GM18868 (cell line): ENCODE measurements around the gene GARNL3.

ENCODE experiments used
- ATAC-seq: cut with Tn5 transposase; IDR thresholded peaks from one replicate; pipeline ENCODE4 v1.9.1; 2021; ENCODE audit warnings: mild to moderate bottlenecking, moderate library complexity; ENCODE audit not compliant: unreplicated experiment

Gene GARNL3

DNA sequence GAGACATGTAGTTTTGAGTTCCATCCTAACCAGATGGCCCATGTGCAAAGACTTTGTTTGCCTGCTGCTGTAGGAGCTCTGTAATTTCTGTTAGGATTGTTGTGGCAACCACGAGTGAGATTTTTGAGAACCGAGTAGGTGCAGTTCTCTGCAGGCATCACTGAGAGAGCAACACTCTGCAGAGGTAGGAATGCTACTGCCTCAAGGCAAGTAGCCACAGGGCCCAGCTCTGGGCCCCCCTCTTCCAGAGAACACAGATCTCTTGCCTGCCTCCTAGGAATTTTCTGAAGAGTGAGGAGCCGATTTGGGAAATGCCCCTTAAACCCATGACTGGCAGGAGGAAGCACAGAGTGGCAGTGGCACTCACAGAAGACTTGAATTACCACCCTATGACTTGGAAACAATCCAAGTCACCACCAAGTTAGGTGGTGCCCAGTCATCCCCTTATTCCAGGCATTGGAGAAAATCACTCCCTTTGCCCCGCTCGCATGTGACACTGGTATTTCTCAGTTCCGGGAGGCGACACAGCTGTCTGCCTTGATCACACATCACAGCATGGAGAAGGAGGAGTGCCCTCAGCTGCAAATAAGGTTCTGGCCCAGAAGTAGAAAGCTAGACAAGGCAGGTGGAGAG, 79.9 kb downstream of the GARNL3 start:
- no peak for ATAC-seq

DNA sequence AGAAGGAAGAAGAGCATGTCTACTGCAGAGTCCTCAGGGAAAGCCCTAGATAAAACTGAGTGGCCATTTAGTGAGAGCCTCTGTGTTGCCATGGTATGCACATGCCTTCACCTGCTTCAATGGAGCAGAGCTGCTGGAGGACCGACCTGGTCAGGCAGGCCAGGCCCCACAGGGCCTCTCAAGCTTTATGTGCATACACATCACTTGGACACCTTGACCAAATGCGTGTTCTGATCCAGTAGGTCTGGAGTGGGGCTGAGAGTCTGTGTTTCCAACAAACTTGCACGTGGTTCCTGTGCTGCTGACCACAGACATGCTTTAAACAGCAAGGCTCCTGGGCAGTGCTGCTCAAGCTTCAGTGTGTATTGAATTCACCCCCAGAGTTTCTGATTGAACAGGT, 81.0 kb downstream of the GARNL3 start:
- no peak for ATAC-seq

DNA sequence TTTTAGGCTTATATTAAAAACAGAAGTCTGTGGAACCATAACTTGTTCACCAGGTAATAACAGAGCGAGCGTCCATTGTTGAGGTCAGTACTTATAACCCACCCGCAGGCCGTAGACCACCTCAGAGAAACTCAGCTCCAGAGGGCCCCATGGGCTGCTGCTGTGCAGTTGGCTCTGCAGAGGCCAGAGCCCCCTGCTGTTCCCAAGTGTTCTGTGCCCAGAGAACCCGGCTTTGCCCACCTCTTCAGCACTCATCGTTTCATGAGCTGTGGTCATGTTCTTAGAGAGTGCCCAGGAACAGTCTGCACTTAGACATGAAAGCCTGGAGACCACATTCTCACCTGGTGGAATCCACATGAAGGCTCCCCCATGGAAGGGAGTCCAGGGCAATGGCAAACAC, 82.0 kb downstream of the GARNL3 start:
- ATAC-seq: no peak

DNA sequence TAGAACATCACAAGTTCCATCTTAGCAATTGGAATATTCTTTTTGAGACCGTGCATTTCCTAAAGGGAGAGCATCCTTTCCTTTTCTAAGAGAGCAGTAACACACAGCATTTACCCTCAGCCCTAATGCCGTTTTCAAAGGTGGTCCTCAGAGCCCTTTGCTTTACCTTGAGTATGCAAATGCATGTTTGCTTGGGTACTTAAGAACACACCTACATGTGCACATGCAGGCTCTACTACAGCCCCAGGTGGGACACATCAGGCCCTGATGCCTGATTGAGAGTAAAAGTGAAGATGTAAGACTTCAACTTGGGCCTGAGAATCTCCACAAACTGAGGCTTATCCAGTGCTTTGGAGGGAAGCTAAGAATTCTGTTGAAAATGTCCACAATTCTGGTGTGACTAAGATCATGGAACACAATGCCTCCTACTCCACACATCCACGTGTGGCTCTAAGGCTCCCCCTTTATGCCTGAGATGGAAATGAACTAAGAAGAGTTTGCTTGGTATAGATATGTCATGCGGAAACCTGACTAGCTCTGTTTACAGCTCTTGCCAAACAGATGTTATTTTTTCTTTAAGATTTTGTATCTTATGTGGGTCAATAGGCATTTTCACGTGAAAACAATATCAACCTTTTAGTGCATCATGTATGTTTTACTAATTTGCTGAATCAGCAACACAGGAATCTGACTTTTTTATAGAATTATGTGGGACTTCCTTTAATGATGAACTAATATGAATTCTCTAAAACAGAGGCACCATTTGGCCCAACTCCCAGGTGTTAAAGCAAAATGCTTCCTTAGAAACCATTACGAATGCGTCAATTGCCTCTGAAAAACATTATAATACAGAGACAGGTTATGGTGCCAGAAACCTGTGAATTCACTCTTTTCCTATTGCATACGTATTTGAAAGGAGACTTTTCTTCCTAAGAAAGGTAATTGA, 83.5 kb downstream of the GARNL3 start:
- no peak for ATAC-seq

DNA sequence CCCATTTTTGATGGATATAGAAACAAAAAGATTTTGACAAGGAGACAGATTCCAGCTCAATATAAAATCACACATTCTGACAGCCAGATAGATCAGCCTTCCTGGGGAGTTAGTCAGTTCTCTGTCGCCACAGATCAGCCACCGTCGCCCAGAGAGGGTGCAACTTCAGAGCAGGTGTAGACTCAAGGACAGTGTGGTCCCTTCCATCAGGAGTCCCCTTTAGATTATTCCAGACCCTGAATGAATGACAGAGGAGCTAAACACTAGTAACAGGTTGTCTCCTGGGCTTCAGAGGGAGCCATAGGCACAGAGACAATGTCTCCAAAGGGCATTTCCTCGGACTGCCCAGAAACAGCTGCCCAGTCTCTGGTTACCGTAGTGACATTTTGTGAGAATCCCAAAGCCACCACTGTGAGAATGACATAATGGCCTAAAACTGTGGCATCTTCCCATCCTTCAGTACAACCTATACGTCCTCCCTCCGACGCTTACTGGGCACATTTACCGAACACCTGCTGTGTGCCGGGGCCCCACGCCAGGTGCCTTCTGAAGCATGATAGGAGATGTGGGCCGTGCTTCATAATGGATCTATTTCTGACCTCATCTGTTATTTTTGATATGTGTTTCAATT, 85.0 kb downstream of the GARNL3 start:
- ATAC-seq: no peak

DNA sequence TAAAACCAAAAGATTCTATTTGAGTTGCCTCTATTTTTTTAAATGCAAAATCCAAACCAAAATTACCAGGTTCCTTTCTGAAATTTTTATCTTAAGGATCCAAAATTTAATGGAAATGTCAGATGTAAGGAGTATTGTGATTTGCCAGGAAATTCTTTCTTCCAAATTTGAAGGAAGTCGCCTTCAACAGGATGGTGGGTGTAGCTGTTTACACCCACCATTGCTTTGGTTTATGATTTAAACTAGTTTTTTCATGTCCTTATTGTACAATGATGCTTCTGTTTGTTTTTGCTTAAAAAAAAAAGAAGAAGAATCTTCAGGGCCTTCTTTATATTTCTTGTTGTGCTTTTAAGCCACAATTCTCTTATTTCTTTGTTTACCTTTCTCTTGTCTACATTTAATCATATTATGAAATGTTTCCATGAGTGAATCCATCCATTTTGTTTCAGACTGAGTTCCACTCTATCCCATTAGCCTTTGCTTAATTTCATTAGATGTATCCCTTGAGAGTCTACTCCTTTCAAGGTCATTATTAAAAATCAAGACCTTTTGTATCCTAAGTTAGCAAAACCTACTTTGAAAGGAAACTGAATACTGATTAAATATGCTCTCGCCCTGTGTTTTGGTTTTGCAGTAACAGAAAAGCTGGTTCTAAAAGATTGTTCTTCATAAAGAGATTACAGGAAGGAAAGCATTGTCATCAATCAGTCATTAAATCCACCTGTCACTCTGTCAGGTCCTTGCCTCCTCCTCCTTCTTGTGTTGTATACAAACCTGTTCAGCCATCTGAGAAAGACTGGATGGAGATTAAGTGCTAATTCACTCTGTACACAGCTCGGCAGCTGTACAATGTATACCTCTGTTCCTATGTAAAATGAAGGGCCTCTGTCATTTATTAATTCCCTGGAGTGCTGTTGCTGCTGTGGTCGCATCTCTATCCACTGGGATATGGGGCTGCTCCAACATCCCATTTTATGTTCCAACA, 86.9 kb downstream of the GARNL3 start:
- no peak for ATAC-seq

DNA sequence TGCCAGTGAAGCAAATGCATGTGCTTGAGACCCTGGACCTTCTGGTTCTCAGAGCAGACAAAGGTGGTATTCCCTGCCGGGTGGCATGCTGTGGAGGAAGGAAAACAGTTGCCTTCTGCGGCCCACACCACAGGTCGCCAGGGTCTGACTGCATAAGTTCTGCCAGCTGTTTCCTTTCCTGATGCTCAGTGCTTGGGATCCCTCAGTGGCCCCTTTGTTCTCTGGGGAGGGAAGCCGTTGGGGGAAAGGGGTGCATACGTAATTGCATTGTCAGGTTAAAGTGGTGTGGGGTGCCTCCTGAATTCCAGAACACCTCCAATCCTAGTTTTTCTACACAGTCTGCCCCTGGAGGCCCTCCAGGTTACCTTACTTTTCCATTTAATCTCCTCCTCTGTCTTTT, 89.3 kb downstream of the GARNL3 start:
- no peak for ATAC-seq

DNA sequence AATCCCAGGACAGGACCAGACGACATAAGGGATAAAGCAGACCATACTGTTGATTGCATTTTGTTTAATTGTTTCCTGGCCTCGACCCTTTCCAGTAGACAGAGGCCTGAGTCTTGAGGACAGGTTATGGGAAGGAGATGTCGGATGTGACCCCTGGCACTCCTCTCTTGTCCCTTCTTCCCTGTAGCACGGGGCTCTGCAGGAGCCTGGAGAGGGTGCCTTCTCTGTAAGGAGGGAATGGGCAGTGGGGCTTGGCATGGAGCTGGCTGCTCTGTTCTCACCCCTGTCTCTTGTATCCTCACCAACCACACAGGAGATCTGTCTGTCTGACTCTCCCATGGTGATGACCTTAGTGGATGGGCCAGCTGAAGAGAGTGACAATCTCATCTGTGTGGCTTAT, 92.3 kb downstream of the GARNL3 start:
- ATAC-seq: no peak

DNA sequence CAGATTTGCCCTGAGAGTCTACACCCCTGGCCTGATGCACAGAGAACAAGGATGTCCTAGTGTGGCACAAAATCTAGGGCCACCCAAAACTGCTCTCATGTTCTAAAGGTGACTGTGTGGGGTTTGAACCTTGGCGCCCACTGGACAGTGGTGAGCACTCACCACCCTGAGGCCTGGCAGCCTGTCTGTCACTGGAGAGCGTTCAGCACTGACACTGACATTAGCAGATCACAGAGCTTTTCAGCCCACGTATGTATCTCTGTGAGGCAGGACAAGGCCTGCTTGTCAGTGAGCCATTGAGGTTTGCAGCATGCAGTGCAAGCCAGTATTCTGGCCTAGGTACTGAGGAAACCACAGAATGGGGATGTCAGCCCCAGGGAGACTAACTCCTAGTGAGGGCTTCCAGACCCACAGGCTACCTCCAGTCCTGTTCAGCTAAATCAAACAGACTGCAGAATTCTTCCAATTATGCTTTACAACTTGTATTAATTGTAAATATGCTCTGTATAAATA, 93.5 kb downstream of the GARNL3 start:
- no peak for ATAC-seq

DNA sequence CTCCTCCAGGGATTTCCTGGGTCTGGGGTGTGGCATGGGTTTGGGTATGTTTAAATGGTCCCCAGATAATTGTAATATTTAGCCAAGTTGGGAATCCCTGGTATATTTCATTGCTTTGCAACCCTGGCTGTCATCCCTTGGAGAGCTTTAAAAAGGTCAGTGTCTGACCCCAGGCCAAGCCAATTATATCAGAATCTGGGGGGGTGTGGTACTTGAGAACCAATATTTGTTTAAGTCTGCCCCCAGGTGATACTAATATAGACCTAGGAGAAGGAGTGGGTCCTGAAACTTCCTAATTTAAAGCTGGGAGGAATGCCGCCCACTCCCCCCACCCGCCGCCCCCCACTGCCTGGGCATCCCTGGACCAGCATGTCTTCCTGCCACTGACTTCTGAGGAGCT, 94.2 kb downstream of the GARNL3 start:
- no peak for ATAC-seq

DNA sequence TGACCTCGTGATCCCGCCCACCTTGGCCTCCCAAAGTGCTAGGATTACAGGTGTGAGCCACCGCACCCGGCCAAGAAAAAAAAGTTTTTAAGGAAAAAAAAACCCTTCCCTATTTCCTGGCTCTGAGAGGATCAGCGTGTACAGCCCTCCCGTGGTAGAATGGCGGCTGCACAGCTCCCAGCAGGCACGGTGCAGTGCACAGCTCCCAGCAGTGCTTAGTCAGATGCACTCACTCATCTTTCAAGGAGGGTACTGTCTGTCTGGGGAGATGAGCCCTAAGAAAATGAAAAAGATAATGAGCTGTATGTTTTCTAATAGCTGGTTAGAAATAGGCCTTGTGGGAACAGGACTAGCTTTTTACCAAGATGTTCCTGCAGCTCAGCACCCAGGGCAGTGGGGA, 95.7 kb downstream of the GARNL3 start:
- no peak for ATAC-seq

DNA sequence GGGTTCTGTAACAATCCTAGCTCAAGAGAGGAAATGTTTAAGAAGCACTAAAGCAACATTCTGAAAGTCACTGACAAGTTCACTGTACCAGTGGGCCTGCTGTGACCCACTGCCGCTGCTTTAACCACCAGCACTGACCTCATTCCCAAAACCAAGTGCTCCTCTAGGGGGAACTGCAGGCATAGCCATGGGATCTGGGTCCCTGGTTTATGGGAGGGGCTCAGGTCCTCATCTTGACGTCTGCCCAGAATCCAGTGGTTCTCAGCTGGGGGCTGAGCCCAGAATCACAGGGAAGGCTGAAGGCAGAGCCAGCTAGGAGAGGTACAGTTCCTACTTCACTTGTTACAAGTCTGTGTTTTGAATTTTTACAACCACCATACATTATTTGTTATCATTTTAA, 96.3 kb downstream of the GARNL3 start:
- ATAC-seq: no peak

DNA sequence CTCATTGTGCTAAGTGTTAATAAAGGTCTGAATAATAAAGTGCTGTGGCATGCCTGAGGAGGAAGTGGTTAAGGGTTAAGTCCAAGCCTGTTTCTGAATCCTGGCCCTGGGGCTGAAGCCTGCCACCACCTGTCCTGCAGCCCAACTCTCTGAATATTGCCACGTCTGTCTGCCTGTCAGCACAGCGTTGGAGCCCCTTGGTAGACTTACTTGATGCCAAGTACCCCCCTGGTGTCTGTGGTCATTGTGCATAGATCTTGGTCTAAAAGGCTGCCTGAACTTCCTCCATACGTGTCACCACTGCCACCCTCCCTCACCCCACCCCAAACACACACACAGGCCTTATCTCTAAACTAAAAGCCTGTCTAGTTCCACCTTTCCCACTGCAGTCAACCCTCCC, 97.0 kb downstream of the GARNL3 start:
- ATAC-seq: no peak

DNA sequence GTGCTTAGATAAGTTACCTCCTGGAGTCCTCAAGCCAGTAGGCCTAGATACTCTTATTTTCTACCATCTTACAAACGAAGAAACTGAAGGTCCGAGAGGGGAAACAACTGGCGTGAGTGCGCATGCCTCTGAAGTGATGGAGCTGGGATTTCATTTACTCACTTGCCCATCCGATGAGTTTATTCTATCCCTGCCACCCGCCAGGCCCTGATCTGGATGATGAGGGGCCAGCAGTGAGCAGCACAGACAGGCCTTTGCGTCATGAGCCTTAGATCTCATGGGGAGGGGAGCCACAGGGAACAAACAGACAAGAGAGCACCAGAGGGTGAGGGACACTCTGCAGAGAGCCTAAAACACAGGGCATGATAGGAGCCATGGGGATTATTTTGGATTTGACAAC, 98.3 kb downstream of the GARNL3 start:
- no peak for ATAC-seq

DNA sequence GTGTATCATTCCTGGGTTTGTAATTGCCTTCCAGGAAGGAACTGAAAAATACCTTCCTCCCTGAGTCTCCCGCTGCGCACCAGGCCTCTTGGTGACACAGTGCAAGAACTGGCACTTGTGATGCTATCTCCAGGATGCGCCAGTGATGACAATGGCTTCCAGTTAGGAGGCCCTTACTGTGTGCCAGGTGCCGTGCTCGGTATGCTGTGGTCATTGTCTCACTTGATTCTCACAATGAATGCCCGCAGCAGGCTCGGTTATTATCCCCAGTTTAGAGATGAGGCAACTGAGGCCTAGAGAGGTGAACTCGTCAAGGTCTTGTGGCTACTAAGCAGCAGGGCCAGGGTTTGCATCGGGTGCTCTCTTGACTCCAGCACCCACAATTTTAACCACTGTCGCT, 100.9 kb downstream of the GARNL3 start:
- no peak for ATAC-seq

DNA sequence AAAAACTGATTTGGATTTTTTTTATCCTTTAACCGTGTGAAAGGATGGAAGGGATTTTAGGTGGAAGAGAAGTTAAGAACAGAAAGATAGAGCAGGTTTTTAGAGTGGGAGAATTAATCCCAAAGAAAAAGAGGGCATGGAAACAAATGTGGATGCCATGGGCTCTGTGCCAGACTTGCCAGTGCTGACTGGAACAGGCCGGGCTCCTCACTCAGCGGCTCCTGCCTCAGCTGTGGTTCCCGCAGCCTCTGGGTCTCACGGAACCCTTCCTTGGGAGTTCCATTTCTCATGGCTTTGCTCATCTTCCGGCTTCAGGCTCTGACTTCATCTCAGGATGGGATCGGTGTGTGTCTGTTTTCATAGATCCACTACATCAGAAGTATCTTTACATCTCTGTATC, 102.0 kb downstream of the GARNL3 start:
- ATAC-seq: no peak

DNA sequence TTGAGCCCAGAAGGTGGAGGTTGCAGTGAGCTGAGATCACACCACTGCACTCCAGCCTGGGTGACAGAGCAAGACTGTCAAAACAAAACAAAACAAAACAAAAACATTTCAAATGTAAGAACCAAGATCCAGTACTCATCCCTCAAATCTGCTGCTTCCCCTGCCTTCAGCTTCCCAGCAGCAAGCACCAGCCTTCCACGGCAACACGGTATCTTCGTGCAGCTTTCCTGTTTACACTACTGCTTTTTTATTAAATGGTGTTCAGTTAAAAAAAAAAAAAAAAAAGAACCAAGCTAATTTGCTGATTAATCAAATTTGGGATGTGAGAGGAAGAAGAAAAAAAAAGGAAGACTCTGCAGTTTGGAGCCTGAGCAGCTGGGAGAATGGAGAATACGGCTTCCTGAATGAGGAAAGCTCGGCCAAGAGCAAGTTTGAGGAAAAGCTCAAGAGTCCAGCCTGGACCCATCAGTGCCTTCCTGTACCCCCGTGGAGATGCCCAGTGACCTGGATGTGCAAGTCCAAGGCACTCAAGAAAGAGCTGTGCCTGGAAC, 104.4 kb downstream of the GARNL3 start:
- no peak for ATAC-seq

DNA sequence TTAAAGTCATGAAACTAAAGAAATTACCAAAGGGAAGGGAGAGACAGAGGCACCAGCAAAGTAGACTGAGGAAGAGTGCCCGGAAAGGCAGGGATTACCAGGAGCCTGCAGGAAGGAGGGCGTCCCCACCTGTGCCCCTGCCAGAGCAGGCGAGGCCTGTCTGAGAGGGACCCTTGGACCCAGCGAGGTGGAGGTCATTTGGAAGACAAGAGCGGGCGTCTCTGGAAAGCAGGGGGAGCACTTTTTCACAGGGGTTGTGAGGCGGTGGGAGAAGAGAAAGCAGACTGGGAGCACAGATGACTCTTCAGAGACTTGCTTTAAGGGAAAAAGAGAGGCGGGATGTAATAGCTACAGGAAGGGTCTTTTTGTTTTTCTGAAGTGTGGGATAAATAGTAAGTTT, 104.9 kb downstream of the GARNL3 start:
- no peak for ATAC-seq

DNA sequence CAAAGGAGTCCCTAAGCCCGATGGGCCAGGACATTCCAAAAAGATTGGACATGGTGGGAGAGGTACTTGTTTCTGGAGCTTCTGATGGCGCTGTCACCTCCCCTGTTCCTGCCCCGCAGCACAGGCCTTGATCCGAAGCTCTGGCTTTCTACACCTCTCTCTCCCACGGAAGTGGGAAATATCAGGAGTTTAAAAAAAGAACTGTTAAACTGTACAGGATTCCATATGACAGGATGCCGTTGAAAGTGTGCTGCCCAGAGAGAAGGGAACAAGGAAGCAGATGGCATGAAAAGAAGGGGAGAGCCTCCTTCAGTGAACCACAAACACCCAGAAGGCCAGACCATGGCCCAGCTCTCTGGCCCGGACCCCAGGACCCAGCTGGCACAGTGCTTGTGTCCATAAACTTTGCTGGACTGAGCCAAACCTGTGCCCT, 105.6 kb downstream of the GARNL3 start:
- no peak for ATAC-seq
